Measurements from ENCODE around the gene OTOA.

DNA sequence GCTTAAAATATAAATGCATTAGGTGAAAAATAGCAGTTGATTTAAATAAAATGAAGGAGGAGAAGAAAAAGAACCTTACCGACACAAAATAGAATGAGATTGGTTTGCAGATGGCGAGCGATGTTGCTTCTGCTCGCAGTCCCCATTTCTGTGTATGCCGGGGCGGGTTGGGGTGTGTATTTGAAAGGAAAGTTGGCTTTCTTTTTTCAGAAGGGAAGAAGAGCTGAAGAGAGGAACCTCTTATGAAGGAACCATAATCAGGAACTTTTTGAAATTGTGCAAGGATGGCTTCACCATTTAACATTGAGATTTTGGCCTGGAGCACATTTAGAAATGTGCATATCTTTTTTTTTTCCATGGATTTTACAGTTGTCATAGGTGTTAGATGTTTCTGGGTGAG lies 11.3 kb upstream of the OTOA start, which contains the start of gene IGSF6:
- TF ChIP-seq CTCF (IDR thresholded peaks at IDR 0.05): no peak
- no peak for TF ChIP-seq POLR2A (IDR thresholded peaks at IDR 0.05)
